Inferior parietal cortex (tissue), 1 donor: ENCODE measurements around the gene CHRM4.

ENCODE experiments used
- DNase-seq: peaks from one replicate; pipeline ENCODE4 v3.0.0-alpha.2; 2016; ENCODE audit errors: extremely low spot score

CHRM4 gene

GRCh38 chr11:46402957-46403902, 11.7 kb upstream of the CHRM4 start:
- no peak for DNase-seq

DNA sequence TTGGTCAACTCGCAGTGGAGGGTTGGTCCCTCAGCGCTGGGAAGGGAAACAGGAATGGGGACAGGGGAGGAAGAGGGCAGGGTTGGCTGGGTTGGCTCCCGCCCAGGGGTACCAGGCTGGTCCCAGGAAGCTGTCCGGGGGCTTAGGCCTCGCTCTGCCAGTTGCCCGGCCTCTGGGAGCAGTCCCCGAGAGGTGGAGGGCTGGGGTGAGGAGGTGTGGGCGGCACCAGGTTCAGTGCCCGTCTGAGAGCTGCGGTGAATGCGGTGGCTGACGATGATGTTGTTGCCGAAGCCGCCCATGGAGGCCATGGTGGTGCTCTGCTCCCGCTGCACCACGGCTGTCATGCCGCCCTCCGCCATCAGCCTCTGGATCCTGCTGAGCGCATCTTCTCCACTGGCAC, 6.0 kb upstream of the CHRM4 start:
- no peak for DNase-seq

DNA sequence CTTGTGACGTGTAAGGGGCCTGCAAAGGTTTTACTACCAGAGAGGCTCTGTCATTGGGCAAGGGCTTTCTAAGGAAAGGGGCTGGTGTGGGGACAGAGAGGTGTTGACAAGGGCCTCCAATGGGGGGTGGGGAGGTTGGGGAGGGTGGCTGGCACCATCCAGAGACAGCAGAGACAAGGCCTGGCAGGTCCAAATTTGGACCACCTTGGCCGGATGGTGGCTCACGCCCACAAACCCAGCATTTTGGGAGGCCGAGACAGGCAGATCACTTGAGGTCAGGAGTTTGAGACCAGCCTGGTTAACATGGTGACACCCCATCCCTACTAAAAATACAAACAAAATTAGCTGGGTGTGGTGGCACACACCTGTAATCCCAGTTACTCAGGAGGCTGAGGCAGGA, 2.2 kb upstream of the CHRM4 start:
- DNase-seq = no peak

- no peak for DNase-seq
Measured at GRCh38 chr11:46393231-46393616, 1.6 kb upstream of the CHRM4 start.

DNA sequence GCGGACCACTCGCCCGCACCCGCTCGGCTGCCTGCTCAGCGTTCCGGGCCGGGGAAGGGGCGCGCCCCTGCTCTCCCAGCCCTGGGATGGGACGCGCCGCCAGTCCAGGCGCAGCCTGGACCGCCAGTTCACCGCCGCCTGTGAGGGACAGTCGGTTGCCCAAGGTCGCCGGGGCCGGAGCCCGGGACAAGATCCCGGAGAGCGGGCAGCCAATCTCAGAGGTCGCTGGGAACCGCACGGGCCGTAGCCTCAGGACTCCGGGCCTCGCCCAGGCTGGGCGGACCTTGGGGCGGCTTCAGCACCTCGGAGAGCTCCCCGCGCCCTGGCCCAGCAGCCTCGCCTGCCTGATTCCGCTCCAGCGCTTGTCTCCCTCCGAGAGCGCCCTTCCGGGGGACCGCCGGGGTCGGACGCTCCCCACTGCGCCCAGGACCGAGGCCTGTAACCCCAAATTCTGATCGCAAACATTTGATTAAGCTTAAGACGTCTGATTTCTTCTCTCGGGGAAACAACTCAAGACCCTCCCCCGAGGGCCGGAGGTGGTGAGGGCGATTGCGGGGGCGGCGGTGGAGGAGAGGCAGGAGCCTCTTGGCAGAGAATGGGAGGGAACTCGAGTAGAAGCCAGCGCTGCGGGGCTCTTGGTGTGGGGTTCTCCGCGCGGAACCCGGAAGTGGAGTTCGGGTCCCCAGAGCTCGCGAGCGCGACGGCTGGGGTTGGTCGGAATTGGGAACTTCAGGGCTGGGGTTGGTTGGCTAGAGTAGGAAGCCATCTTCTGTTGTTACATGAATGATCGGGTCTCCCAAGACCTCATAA, 1.1 kb upstream of the CHRM4 start:
- no peak for DNase-seq

DNA sequence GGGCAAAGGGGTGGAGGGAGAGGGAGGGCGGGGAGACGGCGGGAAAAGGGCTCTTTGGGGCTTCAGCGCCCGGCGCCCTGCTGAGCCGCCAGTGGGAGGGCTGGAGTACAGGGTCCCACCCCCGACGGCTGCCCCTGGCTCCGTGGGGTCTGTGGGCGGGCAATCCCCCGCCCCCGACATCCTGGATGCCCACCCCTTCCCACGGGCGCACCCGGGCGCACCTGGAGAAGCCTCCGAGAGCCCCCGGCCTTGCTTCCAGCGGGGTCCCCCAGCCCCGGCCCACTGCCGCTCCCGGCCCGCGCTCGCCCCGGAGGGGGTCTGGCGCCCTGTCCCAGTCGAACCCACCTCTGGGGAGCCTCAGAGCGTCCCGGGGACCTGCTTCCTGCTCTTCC, 394 bp downstream of the CHRM4 start:
- no peak for DNase-seq

GRCh38 chr11:46390331-46391171, 1.0 kb downstream of the CHRM4 start:
- DNase-seq = no peak

DNA sequence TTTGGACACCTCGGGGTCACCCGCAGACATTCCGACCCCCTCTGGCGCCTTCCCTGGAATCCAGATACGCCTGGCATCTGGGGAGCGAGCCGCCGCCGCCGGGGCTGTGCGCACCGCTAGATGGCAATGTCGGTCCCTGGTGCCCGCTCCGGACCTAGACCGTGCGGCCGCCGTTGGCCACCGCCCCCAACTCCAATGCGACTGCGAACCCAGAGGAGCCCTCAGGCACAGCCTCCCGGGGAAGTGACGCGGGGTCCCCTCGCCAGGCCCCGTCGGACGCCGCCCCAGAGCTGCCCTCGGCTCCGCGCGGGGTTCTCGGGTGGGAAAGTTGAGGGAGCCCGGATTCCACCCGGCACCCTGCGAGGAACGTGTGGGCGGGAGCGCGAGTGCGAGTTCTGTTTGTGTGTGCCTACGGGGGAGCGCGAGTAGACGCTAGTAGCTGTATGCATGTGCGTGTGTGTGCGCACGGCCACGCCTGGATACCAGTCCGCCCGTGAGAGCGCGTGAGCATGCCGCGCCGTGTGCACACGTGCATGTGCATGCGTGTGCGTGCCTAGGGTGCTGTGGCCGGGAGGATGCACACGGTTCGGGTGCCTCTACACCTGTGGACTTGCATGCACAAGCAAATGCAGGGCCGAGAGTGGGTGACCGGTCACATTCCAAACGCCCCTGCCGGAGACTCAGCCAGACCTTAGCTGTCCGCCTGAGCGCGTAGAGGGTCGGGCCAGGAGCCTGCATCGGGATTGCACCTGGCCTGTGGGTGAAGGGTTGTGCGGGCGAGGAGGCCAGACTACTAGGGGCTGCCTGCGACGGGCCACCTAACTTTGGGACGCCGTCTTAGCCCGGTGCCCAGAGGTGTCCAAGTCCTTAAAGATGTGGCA, 1.9 kb downstream of the CHRM4 start:
- no peak for DNase-seq

DNA sequence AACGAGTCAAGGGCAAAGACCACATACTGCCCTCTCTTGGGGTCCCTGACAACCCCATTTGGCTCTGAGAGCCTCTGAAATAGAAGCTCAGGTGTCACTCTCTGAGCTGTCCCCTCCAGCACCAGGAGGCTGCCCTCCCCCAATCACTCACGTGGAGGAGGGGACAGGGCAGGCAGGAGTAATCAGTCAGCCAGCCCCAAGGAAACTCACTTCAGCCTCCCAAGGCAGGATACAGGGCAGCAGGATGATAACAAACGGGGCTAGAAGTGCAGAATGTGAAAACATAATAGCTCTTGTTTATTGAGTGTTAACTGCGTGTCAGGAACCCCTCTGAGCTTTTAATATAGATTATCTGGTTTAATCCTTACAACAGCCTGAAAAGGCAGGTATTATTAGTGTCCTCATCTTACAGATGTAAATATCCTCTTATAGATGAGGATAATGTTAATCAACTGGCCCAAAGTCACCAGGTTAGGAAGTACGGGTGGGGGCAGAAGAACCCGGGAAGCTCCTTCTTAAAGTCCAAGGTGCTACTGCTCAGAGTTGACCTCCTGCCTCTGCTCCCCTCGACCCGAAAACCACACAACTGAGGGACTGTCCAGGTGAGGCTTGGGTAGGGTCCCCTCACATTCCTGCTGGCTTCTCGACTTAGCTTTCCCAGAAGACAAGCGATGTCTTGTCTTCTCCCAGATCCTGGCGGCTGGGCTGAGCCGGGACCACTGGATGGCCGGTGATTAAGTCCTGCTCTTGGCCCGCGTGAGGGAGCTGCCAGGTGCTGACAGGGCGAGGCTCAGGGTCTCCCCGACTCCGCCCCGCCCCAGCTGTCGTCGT, 2.7 kb downstream of the CHRM4 start:
- no peak for DNase-seq

DNA sequence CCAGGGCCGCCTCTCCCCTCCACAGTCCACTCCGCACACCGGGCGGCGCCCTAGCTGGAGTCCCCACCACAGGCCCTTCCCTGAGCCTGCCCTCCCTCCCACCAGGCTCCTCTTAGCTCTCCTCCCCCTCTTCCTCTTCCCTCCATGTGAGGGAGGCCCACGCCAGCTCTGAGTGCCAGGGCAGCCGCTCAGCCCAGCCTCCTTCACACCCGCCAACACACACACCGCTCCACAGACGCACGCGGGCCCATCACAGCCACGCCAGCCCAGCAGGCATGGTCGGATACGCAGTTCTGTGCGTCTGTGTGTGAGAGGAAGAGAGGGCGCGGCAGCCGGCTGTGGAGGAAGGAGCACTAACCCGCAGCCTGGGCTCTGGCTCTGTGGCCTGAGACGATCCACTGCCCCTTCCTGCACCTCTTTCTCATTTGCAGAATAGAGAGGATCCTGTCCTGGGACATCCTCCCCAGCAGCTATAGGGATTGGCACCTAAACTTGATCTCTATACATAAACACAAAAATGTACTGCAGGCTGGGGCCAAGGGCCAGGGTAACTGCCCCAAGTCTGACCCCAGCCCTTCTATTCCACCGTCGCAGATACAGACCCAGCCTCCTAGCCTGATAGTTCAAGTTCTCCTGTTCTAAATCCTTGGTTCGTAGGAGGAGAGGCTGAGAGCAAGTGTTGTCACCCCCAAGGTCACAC, 3.5 kb downstream of the CHRM4 start:
- DNase-seq = no peak

DNA sequence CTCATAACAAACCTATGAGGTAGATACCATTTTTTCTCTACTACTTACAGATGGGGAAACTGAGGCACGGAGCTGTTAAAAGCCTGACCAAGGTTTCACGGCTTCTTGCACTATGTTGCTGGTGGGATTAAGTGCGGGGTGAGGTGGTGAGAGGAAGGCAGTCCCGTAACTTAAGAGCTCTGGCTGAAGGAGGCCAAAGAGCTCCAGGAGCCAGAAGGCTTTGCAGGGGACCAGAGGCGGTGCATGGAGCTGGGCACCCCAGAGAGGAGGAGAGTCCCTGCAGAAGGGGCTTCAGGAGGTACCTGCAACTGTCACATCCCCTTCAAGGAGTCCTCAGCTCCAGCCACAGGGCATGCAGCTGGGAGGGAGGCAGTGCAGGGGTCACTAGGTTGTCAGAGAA, 4.1 kb downstream of the CHRM4 start:
- no peak for DNase-seq

DNA sequence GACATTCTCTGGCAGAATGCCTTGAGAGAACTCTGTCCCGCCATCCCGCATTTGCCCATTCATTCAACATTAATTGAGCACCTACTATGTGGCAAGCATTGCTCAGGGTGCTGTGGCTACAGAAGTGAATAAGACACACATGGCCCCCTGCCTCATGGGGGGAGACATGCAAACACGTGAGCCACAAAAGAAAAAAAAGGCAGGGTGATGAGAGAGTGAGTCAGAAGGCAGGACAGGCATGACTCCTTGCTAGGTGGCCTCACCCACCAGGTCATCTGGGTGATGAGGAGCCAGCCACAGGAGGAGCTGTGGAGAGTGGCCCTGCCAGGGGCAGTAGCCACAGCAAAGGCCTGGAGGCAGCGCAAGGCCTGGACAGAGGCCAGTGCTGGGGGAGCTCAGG, 4.9 kb downstream of the CHRM4 start:
- no peak for DNase-seq

- no peak for DNase-seq
Measured at GRCh38 chr11:46386005-46386578, 5.5 kb downstream of the CHRM4 start.

DNA sequence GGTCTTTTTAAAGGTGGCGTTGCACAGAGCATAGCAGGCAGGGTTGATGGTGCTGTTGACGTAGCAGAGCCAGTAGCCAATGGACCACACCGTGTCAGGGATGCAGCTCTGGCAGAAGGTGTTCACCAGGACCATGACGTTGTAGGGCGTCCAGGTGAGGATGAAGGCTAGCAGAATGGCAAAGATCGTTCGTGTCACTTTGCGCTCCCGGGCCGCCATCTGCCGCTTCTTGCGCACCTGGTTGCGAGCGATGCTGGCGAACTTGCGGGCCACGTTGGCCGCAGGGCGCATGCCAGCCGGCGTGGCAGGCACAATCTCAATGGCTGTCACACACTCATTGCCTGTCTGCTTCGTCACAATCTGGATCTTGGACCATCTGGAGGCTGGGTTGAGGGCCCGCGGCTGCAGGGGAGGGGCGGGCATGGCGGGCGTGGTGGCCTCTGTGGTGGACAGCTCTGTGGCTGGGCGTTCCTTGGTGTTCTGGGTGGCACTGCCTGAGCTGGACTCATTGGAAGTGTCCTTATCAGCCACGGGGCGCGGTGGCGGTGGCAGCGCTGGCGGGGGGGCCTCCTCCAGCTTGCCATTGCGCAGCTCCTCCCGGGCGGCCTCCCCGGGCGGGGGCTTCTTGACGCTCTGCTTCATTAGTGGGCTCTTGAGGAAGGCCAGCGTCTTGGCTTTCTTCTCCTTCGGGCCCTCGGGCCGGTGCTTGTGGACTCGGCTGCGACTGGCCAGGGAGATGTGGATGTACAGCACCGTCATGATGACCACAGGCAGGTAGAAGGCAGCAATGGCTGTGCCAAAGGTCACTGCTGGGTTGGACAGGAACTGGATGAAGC, 6.2 kb downstream of the CHRM4 start:
- DNase-seq = no peak

- DNase-seq = no peak
Measured at GRCh38 chr11:46383974-46384701, 7.4 kb downstream of the CHRM4 start.

DNA sequence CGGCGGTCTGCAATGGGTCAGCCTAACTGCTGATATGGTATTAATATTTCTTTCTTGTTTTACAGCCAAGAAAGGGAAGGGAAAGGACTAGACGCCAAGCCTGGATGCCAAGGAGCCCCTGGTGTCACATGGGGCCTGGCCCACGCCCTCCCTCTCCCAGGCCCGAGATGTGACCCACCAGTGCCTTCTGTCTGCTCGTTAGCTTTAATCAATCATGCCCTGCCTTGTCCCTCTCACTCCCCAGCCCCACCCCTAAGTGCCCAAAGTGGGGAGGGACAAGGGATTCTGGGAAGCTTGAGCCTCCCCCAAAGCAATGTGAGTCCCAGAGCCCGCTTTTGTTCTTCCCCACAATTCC, 8.2 kb downstream of the CHRM4 start:
- DNase-seq = no peak

DNA sequence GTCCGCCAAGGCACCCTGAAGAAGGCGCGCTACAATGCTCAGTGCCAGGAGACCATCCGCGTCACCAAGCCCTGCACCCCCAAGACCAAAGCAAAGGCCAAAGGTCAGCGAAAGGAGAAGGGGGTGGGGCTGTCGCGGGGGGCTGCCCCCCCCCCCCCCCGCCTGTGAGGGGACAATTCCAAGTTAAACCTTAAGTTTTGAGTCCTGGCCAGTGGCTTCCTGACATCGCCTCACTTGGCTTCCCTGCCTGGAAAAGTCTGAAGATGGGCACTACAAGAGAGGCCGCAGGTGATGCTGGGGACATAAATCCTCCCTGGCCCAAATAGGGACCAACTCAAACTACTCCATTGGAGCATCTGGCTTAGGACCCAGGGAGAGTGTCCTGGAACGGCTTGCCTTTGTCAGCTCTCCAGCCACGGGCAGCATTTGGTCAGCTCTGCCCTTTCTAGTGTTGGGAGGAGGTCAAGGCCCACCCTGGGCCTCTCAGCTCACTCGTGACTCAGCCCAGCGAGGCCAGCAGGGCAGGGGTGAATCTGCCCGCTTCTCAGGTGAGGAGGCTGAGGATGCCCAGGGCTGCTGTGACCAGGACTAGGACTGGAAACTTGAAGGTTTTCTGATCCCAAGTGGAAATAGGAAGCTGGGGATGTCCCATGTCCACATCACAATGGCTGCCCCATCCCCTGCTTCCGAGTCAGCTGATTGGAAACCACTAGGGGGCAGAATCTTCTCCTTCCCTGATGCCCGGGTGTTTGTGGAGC, 8.8 kb downstream of the CHRM4 start:
- no peak for DNase-seq
